ENCODE results near the gene IPO11.

IPO11 gene

GRCh38 chr5:62585306-62585705 is 172.7 kb downstream of the IPO11 start:
- intact Hi-C loops (cut with DNase I) = no loop called here
- DNase-seq = no peak

- intact Hi-C loops (cut with DNase I) = no loop called here
- no peak for DNase-seq
These were observed 173.2 kb downstream of the IPO11 start for GRCh38 chr5:62585751-62586150.

- intact Hi-C loops (cut with DNase I) = no loop called here
- no peak for DNase-seq
These were observed 175.2 kb downstream of the IPO11 start for GRCh38 chr5:62587737-62588136.

GRCh38 chr5:62588668-62589067 is 176.1 kb downstream of the IPO11 start:
- no peak for DNase-seq
- intact Hi-C loops (cut with DNase I) = no loop called here

- DNase-seq = no peak
- intact Hi-C loops (cut with DNase I) = no loop called here
These were observed 176.9 kb downstream of the IPO11 start for GRCh38 chr5:62589504-62589903.

- intact Hi-C loops (cut with DNase I) = no loop called here
- no peak for DNase-seq
These were observed 177.8 kb downstream of the IPO11 start for GRCh38 chr5:62590387-62590786.

- DNase-seq = no peak
- intact Hi-C loops (cut with DNase I) = no loop called here
These were observed 180.0 kb downstream of the IPO11 start for GRCh38 chr5:62592558-62592957.

- intact Hi-C loops (cut with DNase I) = no loop called here
- no peak for DNase-seq
These were observed 180.8 kb downstream of the IPO11 start for GRCh38 chr5:62593331-62593730.

GRCh38 chr5:62594364-62594984 is 181.9 kb downstream of the IPO11 start:
- DNase-seq = no peak
- intact Hi-C loops (cut with DNase I) = no loop called here

- intact Hi-C loops (cut with DNase I) = no loop called here
- DNase-seq = no peak
These were observed 183.5 kb downstream of the IPO11 start for GRCh38 chr5:62596096-62596495.

GRCh38 chr5:62596691-62597090 is 184.1 kb downstream of the IPO11 start:
- DNase-seq = no peak
- intact Hi-C loops (cut with DNase I) = no loop called here

- intact Hi-C loops (cut with DNase I) = no loop called here
- no peak for DNase-seq
These were observed 184.8 kb downstream of the IPO11 start for GRCh38 chr5:62597314-62597713.

GRCh38 chr5:62600560-62601252 is 188.1 kb downstream of the IPO11 start:
- intact Hi-C loops (cut with DNase I) = no loop called here
- no peak for DNase-seq

GRCh38 chr5:62603934-62604333 is 191.4 kb downstream of the IPO11 start:
- no peak for DNase-seq
- intact Hi-C loops (cut with DNase I) = no loop called here

GRCh38 chr5:62605638-62606037 is 193.1 kb downstream of the IPO11 start:
- no peak for DNase-seq
- intact Hi-C loops (cut with DNase I) = no loop called here

GRCh38 chr5:62606878-62607277 is 194.3 kb downstream of the IPO11 start:
- intact Hi-C loops (cut with DNase I) = no loop called here
- no peak for DNase-seq

GRCh38 chr5:62607615-62608014 is 195.1 kb downstream of the IPO11 start:
- DNase-seq = no peak
- intact Hi-C loops (cut with DNase I) = no loop called here

GRCh38 chr5:62608529-62609511 is 196.3 kb downstream of the IPO11 start:
- peak in 1 of 42 donors; percentile 8 for DNase-seq
- intact Hi-C loops (cut with DNase I) = no loop called here

GRCh38 chr5:62614355-62614754 is 201.8 kb downstream of the IPO11 start:
- DNase-seq = no peak
- intact Hi-C loops (cut with DNase I) = no loop called here

Measured in head of caudate nucleus (tissue), 42 donors.